Measurements from ENCODE around the gene THSD4. TPM values are rescaled to one million over a fixed set of nuclear protein-coding genes. Genes with fewer than 3 reads are reported as not detected.

THSD4 gene
- total RNA-seq, 1 experiment from 2014 or later = 29.0 TPM

DNA sequence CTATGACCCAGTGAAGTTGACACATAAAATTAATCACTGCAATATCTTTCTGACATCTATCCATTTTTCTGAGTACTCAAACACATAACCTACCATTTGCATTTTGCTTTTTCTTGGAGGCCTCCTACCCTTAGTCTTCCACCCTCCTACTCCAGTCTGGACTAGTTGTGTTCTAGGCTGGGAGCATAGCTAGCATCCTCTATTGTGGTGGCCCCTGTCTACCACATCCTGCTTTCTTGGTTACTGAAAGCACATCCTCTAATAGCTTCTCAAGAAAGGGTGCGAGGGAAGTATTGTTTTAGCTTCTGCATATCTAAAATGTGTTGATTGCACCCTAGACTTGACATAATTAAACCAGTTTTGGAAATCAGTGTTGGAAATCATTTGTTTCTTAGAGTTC lies 176.5 kb downstream of the THSD4 start:
- Histone ChIP-seq H4K20me1 (ENCODE audit: low read length) (no peaks in the 10 kb centered on the region), H3K4me1 (ENCODE audit: insufficient read depth, low read length) (peaks cover 80% of the 10 kb centered on the region)

GRCh38 chr15:71293723-71294122 lies 178.5 kb downstream of the THSD4 start:
- DNase-seq (no peak), ATAC-seq (no peak)
- H3K27ac ChIP-seq (ENCODE audit: low read length) = peak overlapping the region; percentile 100
- peaks cover 83% of the 10 kb centered on the region for H3K4me1 ChIP-seq (ENCODE audit: insufficient read depth, low read length)
- ChIA-PET CTCF (no interaction called here), POLR2A (ENCODE audit: unreplicated experiment) (interaction anchor here (0.6 to 0.7 kb wide), 2 partner anchors 177 to 457 kb away, joined by 4 to 5 read pairs; no protein-coding TSS in a partner anchor)
- peak overlapping the region; percentile 57 for H3K4me2 ChIP-seq (ENCODE audit: low read length)
- H2AFZ ChIP-seq (ENCODE audit: low read length) = no peak overlapping the region
- H3K4me3 ChIP-seq (ENCODE audit: low read length) = 0 out of 2 replicates have a peak overlapping the region, but pooled peaks have one; percentile 5
- H3K9me2 ChIP-seq (replicated peaks; ENCODE audit: low read length) = no peaks in the 10 kb centered on the region
- H3K27me3 ChIP-seq (ENCODE audit: low read length) = no peaks in the 10 kb centered on the region
- H3F3A ChIP-seq (ENCODE audit: low read length, unreplicated experiment) = peaks cover 21% of the 10 kb centered on the region
- H3K9ac ChIP-seq (ENCODE audit: low read length) = peak overlapping the region; percentile 97
- intact Hi-C loops (cut with micrococcal nuclease) = loop anchor here (2.0 kb wide), 2 partner anchors 147 to 453 kb away; no protein-coding TSS in a partner anchor
- H3K36me3 ChIP-seq (ENCODE audit: low read depth, low read length) = peaks cover 15% of the 10 kb centered on the region; the same call in 1 of the 2 replicates
- TF ChIP-seq, protein P1, sequence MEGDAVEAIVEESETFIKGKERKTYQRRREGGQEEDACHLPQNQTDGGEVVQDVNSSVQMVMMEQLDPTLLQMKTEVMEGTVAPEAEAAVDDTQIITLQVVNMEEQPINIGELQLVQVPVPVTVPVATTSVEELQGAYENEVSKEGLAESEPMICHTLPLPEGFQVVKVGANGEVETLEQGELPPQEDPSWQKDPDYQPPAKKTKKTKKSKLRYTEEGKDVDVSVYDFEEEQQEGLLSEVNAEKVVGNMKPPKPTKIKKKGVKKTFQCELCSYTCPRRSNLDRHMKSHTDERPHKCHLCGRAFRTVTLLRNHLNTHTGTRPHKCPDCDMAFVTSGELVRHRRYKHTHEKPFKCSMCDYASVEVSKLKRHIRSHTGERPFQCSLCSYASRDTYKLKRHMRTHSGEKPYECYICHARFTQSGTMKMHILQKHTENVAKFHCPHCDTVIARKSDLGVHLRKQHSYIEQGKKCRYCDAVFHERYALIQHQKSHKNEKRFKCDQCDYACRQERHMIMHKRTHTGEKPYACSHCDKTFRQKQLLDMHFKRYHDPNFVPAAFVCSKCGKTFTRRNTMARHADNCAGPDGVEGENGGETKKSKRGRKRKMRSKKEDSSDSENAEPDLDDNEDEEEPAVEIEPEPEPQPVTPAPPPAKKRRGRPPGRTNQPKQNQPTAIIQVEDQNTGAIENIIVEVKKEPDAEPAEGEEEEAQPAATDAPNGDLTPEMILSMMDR (conservative IDR thresholded peaks at IDR 0.05; ENCODE audit: low read depth, low read length) = no peak
- TF ChIP-seq EZH2phosphoT487 (IDR thresholded peaks at IDR 0.05; ENCODE audit: borderline replicate concordance, low read length) (no peak), EZH2 (IDR thresholded peaks at IDR 0.05; ENCODE audit: low read length, unreplicated experiment) (no peak)
- no peaks in the 10 kb centered on the region for H4K20me1 ChIP-seq (ENCODE audit: low read length)
- BruUV-seq (replicated peaks) = no TSS peak
- H3K9me3 ChIP-seq (ENCODE audit: low read length) = no peaks in the 10 kb centered on the region
- peaks cover 50% of the 10 kb centered on the region for H3K79me2 ChIP-seq (ENCODE audit: low read length)

More for the DNA sequence above, 176.5 kb downstream of the THSD4 start:
- Histone ChIP-seq H3K4me2 (ENCODE audit: low read length) (no peak overlapping the region), H3K9ac (ENCODE audit: low read length) (peak overlapping the region; percentile 38; the same call in 1 of the 2 replicates), H3K79me2 (ENCODE audit: low read length) (peaks cover 48% of the 10 kb centered on the region), H3K36me3 (ENCODE audit: low read depth, low read length) (peaks cover 15% of the 10 kb centered on the region; the same call in 1 of the 2 replicates), H3K4me3 (ENCODE audit: low read length) (no peak overlapping the region), H3K27ac (ENCODE audit: low read length) (peak overlapping the region; percentile 85), H3K9me2 (replicated peaks; ENCODE audit: low read length) (no peaks in the 10 kb centered on the region), H3F3A (ENCODE audit: low read length, unreplicated experiment) (peaks cover 16% of the 10 kb centered on the region), H2AFZ (ENCODE audit: low read length) (no peak overlapping the region), H3K27me3 (ENCODE audit: low read length) (no peaks in the 10 kb centered on the region), H3K9me3 (ENCODE audit: low read length) (no peaks in the 10 kb centered on the region)
- TF ChIP-seq, protein P1 (conservative IDR thresholded peaks at IDR 0.05; ENCODE audit: low read depth, low read length) = no peak
- no TSS peak for BruUV-seq (replicated peaks)
- ChIA-PET CTCF (no interaction called here), POLR2A (ENCODE audit: unreplicated experiment) (no interaction called here)
- intact Hi-C loops (cut with micrococcal nuclease) = no loop called here
- no peak for ATAC-seq
- no peak for DNase-seq

- TSS peak; percentile 80 for BruUV-seq (replicated peaks)
- intact Hi-C loops (cut with micrococcal nuclease) = loop anchor here (2.0 kb wide), 2 partner anchors 146 to 452 kb away; no protein-coding TSS in a partner anchor
These were observed 179.1 kb downstream of the THSD4 start for GRCh38 chr15:71294251-71294910.

More at GRCh38 chr15:71294251-71294910, 179.1 kb downstream of the THSD4 start:
- Histone ChIP-seq H3K79me2 (ENCODE audit: low read length) (peaks cover 51% of the 10 kb centered on the region), H3K27me3 (ENCODE audit: low read length) (no peaks in the 10 kb centered on the region), H3F3A (ENCODE audit: low read length, unreplicated experiment) (peaks cover 21% of the 10 kb centered on the region), H3K27ac (ENCODE audit: low read length) (peak overlapping the region; percentile 100), H3K9me2 (replicated peaks; ENCODE audit: low read length) (no peaks in the 10 kb centered on the region), H3K9me3 (ENCODE audit: low read length) (no peaks in the 10 kb centered on the region), H2AFZ (ENCODE audit: low read length) (no peak overlapping the region), H3K36me3 (ENCODE audit: low read depth, low read length) (peaks cover 15% of the 10 kb centered on the region; the same call in 1 of the 2 replicates), H3K9ac (ENCODE audit: low read length) (peak overlapping the region; percentile 97), H4K20me1 (ENCODE audit: low read length) (no peaks in the 10 kb centered on the region), H3K4me3 (ENCODE audit: low read length) (0 out of 2 replicates have a peak overlapping the region, but pooled peaks have one; percentile 5), H3K4me1 (ENCODE audit: insufficient read depth, low read length) (peaks cover 83% of the 10 kb centered on the region), H3K4me2 (ENCODE audit: low read length) (peak overlapping the region; percentile 57)
- ChIA-PET POLR2A (ENCODE audit: unreplicated experiment) (interaction anchor here (0.6 to 1.0 kb wide), 7 partner anchors 128 to 496 kb away, joined by 3 to 13 read pairs (median 4); no protein-coding TSS in a partner anchor), CTCF (interaction anchor here (0.7 kb wide), 1 partner anchor 146 kb away, joined by 3 read pairs; no protein-coding TSS in a partner anchor)
- peak; percentile 32 for ATAC-seq
- TF ChIP-seq EZH2 (IDR thresholded peaks at IDR 0.05; ENCODE audit: low read length, unreplicated experiment) = no peak
- TF ChIP-seq EZH2phosphoT487 (IDR thresholded peaks at IDR 0.05; ENCODE audit: borderline replicate concordance, low read length) = no peak
- TF ChIP-seq, protein P1 (conservative IDR thresholded peaks at IDR 0.05; ENCODE audit: low read depth, low read length) = no peak
- DNase-seq = no peak
